IMR-90 (cell line): Measurements from ENCODE around the gene PRMT7. TPM values are rescaled to one million over a fixed set of nuclear protein-coding genes. Genes with fewer than 3 reads are reported as not detected.

Source experiments
- MAFK ChIP-seq: IDR thresholded peaks from 2 replicates; pipeline ENCODE4 v1.6.1; 2012; ENCODE audit warnings: low read depth, low read length, improper control_type of control experiment
- POLR2A ChIP-seq: IDR thresholded peaks from 2 replicates; pipeline ENCODE4 v1.6.1; 2012; ENCODE audit warnings: mild to moderate bottlenecking, low read depth, low read length
- polyA plus RNA-seq, 3 experiments: library from polyadenylated mRNA; depleted of rRNA; stranded (reverse); fragments of >200 nt; gene quantifications; 2 replicates each; pipeline ENCODE4 v1.2.3, GENCODE V29; 2012; ENCODE audit warnings: low replicate concordance in 1 of 3
- total RNA-seq: library from RNA; depleted of rRNA; stranded (reverse); fragments of >200 nt; gene quantifications from 2 replicates; pipeline ENCODE4 v1.2.3, GENCODE V29; 2012
- TF ChIP-seq, protein P1 (sequence below): fragments of 150-350 bp; IDR thresholded peaks from 2 replicates; pipeline ENCODE4 v1.6.1; 2016; ENCODE audit warnings: low read depth, mild to moderate bottlenecking, low read length, moderate library complexity, borderline replicate concordance

The PRMT7 gene
- total and polyA plus RNA-seq, 2 of the 4 experiments (the other 2 are of a cell fraction): 63.1 to 68.6 TPM

DNA sequence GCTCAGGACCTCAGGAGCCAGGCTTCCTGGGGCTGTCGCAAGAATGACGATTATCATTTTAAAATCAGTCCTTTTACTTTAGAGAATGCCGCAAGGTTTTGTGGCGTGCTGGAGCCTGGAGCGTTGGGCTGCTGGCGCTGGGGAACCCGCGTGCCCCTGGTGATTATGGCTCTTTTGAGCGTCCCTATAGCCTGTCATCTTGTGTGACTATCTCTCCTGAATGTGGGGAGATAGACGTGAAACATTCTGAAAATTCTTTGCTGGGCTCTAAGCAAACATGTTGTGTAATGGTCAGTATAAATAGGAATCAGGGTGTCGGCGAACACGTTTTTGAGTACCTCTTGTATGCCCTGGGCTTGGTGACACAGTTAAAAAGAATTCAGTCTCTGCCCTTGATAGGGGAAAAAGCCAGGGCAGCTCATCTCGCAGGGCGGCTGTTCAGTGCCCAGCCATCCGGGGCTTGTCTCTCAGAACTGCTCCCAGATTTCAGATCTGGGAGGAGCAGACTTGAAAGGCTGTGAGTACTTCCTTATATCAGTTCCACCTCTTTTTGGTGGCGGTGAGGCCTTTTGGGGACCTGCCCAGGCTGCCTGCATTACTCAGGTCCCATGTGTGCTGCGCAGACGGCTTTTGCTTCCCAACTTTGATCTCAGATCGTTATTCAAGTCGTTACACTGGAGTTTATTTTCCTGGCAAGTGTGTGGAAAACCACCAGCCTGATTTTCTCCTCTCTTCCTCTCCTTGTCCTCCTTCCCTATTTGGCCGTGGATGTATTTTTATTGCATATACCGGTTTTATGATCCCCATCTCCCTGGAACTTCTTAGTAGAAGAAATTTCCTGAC, 45.5 kb upstream of the PRMT7 start (continued):
- TF ChIP-seq, protein P1, sequence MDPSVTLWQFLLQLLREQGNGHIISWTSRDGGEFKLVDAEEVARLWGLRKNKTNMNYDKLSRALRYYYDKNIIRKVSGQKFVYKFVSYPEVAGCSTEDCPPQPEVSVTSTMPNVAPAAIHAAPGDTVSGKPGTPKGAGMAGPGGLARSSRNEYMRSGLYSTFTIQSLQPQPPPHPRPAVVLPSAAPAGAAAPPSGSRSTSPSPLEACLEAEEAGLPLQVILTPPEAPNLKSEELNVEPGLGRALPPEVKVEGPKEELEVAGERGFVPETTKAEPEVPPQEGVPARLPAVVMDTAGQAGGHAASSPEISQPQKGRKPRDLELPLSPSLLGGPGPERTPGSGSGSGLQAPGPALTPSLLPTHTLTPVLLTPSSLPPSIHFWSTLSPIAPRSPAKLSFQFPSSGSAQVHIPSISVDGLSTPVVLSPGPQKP: no peak
- TF ChIP-seq MAFK (no peak), POLR2A (peak; percentile 60; the same call in 1 of the 2 replicates)
